Mammary epithelial cell (primary cell): ENCODE results near the gene SERTAD4.

Experiments
- CTCF ChIP-seq, 2 donors: IDR thresholded peaks in 1 of 2; conservative IDR thresholded peaks in 1 of 2; 2 replicates each; pipeline ENCODE4 v1.5.1; 2011 to 2012; ENCODE audit warnings: inconsistent platforms in 2 of 2, low read length in 2 of 2, mild to moderate bottlenecking in 2 of 2, control low read depth in 1 of 2, low read depth in 1 of 2; ENCODE audit not compliant: insufficient read depth in 1 of 2; ENCODE audit errors: extremely low read depth in 1 of 2
- EZH2 ChIP-seq: IDR thresholded peaks from 2 replicates; pipeline ENCODE4 v1.6.1; 2012; ENCODE audit warnings: low read length, inconsistent platforms, borderline replicate concordance

GRCh38 chr1:210264496-210265380 is 32.1 kb downstream of the SERTAD4 start:
- TF ChIP-seq CTCF (conservative IDR thresholded peaks at IDR 0.05 in 1 of 2, IDR thresholded peaks at IDR 0.05 in 1 of 2; ENCODE audit: extremely low read depth in 1 of 2, insufficient read depth in 1 of 2, low read depth in 1 of 2, low read length in 2 of 2) (no peak), EZH2 (no peak)
